Panc1 (cell line): ENCODE measurements around the gene CHST9. TPM values are rescaled to one million over a fixed set of nuclear protein-coding genes. Genes with fewer than 3 reads are reported as not detected.
A peak's percentile ranks its signal among the peaks of the same experiment; 100 is the strongest.

Source experiments
- ATAC-seq: fragments of 200-7000 bp; cut with Tn5 transposase; 2 replicates; pipeline ENCODE4 v1.9.1; 2020; ENCODE audit warnings: mild to moderate bottlenecking, moderate library complexity
- BruUV-seq: library from RNA; stranded (reverse); fragments of 400-500 nt; replicated peaks from 2 replicates; lab custom pipeline; 2021; lab: Mats Ljungman, UMichigan
- CTCF ChIA-PET: fragments of 300-600 bp; sonication (Branson Sonifier 250); formaldehyde crosslinking; loops from one replicate; lab custom pipeline; 2022; ENCODE audit warnings: antibody characterized with exemption; lab: Charles Lee
- POLR2A ChIA-PET: fragments of 300-600 bp; sonication (Branson Sonifier 250); formaldehyde crosslinking; loops from one replicate; lab custom pipeline; 2022; ENCODE audit warnings: antibody characterized with exemption; lab: Charles Lee
- DNase-seq: peaks from one replicate; pipeline ENCODE4 v3.0.0-alpha.2; 2010; ENCODE audit warnings: low read depth, low spot score
- H3K27ac ChIP-seq: 2 replicates; pipeline ENCODE4 v1.5.1; 2011; ENCODE audit warnings: mild to moderate bottlenecking, low read length, inconsistent platforms
- H3K27me3 ChIP-seq: fragments of 200-500 bp; sonication (Bioruptor generic); 2 replicates; pipeline ENCODE4 v1.6.0; 2014; ENCODE audit warnings: low read length, inconsistent platforms; ENCODE audit not compliant: control insufficient read depth, insufficient read depth
- H3K36me3 ChIP-seq: fragments of 200-500 bp; sonication (Bioruptor generic); 2 replicates; pipeline ENCODE4 v1.5.1; 2014; ENCODE audit warnings: inconsistent platforms, mild to moderate bottlenecking, low read length, moderate library complexity; ENCODE audit not compliant: control insufficient read depth, insufficient read depth
- H3K4me1 ChIP-seq: 2 replicates; pipeline ENCODE4 v1.5.1; 2011; ENCODE audit warnings: inconsistent platforms, mild to moderate bottlenecking, low read length, moderate library complexity; ENCODE audit not compliant: control insufficient read depth, insufficient read depth
- H3K4me3 ChIP-seq, 2 experiments: 2 replicates each; pipeline ENCODE4 v1.5.1; 2011 to 2012; ENCODE audit warnings: low read depth in 2 of 2, low read length in 2 of 2, mild to moderate bottlenecking in 2 of 2, inconsistent platforms in 1 of 2, moderate library complexity in 1 of 2
- H3K9me3 ChIP-seq: fragments of 200-500 bp; sonication (Bioruptor generic); 2 replicates; pipeline ENCODE4 v1.5.1; 2014; ENCODE audit warnings: low read depth, mild to moderate bottlenecking, inconsistent platforms, low read length, moderate library complexity; ENCODE audit not compliant: control insufficient read depth, insufficient read depth
- POLR2AphosphoS5 ChIP-seq: IDR thresholded peaks from 2 replicates; pipeline ENCODE4 v1.6.1; 2012; ENCODE audit warnings: mild to moderate bottlenecking, low read depth, low read length, moderate library complexity
- SIN3A ChIP-seq: IDR thresholded peaks from 2 replicates; pipeline ENCODE4 v1.6.1; 2012; ENCODE audit warnings: low read depth, mild to moderate bottlenecking, low read length, moderate library complexity, borderline replicate concordance; ENCODE audit not compliant: insufficient read depth
- TCF7L2 ChIP-seq: IDR thresholded peaks from 2 replicates; pipeline ENCODE4 v1.6.1; 2011; ENCODE audit warnings: mild to moderate bottlenecking, low read depth, low read length, inconsistent platforms
- in situ Hi-C: cut with HindIII; loops from 2 replicates; pipeline ENCODE4 v1.10.0; 2016; ENCODE audit warnings: low sequenced_read_pairs, low pct_unique_long_range_greater_than_20kb
- intact Hi-C: fragments of 100-400 bp; cut with micrococcal nuclease; formaldehyde crosslinking; loops from one replicate; pipeline ENCODE4 v1.10.0; 2022; ENCODE audit not compliant: unreplicated experiment
- total RNA-seq: library from RNA; stranded (reverse); gene quantifications from one replicate; pipeline ENCODE4 v1.2.1, GENCODE V29; 2021; ENCODE audit not compliant: unreplicated experiment
- TF ChIP-seq, protein P1 (sequence below), 2 experiments: IDR thresholded peaks; 2 replicates each; pipeline ENCODE4 v1.6.1; 2011 to 2012; ENCODE audit warnings: low read depth in 2 of 2, control low read depth in 1 of 2, low read length in 1 of 2, mild to moderate bottlenecking in 1 of 2, moderate library complexity in 1 of 2; ENCODE audit not compliant: insufficient read depth in 1 of 2
- TF ChIP-seq, protein P2 (sequence below): fragments of 450-650 bp; IDR thresholded peaks from 2 replicates; pipeline ENCODE4 v1.5.1; 2017; ENCODE audit warnings: mild to moderate bottlenecking

The CHST9 gene
- total RNA-seq, 1 experiment from 2014 or later: 0.05 TPM

DNA sequence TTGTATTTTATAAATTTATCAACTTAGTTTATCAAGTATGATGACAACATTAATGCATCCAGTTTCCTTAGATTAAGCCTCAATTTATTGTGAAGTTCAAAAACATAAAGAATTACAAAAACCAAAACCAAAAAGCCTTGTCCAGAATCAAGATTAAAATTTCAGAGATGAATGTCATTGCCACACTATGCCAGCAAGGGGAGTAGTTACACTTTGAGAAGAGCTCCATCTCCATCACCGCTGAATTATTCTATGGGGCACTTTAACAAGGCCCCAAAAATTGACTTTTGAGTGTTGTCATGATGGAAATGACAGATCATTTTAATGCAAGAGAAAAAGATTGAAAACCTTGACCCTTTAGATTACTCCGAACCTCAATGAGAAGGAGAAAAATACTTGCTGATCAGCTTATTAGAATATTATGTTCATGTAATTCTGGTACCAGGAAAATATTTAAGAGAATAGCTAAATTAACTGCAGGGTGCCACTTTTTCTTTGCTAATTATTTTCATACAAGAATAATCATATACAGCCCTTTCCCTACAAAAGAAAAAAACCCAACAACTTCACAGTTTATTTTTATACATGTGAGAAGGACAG is 167.1 kb downstream of the CHST9 start:
- intact Hi-C loops: loop anchor here (5.0 kb wide), 2 partner anchors 279 to 579 kb away; no protein-coding TSS in a partner anchor
- no peak for DNase-seq
- CTCF ChIA-PET: interaction anchor here (0.6 to 0.8 kb wide), 2 partner anchors 12 to 337 kb away, joined by 3 read pairs; no protein-coding TSS in a partner anchor
- H3K9me3 ChIP-seq: no peaks in the 10 kb centered on the region
- H3K27me3 ChIP-seq: no peaks in the 10 kb centered on the region; the same call in 1 of the 2 replicates
- no peak overlapping the region for H3K27ac ChIP-seq
- in situ Hi-C loops: no loop called here
- H3K4me1 ChIP-seq: no peaks in the 10 kb centered on the region
- POLR2A ChIA-PET: no interaction called here
- H3K36me3 ChIP-seq: no peaks in the 10 kb centered on the region
- peak; percentile 78; the same call in 1 of the 2 replicates for ATAC-seq
- BruUV-seq: no TSS peak
- TF ChIP-seq, protein P1, sequence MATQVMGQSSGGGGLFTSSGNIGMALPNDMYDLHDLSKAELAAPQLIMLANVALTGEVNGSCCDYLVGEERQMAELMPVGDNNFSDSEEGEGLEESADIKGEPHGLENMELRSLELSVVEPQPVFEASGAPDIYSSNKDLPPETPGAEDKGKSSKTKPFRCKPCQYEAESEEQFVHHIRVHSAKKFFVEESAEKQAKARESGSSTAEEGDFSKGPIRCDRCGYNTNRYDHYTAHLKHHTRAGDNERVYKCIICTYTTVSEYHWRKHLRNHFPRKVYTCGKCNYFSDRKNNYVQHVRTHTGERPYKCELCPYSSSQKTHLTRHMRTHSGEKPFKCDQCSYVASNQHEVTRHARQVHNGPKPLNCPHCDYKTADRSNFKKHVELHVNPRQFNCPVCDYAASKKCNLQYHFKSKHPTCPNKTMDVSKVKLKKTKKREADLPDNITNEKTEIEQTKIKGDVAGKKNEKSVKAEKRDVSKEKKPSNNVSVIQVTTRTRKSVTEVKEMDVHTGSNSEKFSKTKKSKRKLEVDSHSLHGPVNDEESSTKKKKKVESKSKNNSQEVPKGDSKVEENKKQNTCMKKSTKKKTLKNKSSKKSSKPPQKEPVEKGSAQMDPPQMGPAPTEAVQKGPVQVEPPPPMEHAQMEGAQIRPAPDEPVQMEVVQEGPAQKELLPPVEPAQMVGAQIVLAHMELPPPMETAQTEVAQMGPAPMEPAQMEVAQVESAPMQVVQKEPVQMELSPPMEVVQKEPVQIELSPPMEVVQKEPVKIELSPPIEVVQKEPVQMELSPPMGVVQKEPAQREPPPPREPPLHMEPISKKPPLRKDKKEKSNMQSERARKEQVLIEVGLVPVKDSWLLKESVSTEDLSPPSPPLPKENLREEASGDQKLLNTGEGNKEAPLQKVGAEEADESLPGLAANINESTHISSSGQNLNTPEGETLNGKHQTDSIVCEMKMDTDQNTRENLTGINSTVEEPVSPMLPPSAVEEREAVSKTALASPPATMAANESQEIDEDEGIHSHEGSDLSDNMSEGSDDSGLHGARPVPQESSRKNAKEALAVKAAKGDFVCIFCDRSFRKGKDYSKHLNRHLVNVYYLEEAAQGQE (IDR thresholded peaks at IDR 0.05; ENCODE audit: insufficient read depth in 1 of 2, low read depth in 2 of 2, low read length in 1 of 2): no peak
- TF ChIP-seq, protein P2, sequence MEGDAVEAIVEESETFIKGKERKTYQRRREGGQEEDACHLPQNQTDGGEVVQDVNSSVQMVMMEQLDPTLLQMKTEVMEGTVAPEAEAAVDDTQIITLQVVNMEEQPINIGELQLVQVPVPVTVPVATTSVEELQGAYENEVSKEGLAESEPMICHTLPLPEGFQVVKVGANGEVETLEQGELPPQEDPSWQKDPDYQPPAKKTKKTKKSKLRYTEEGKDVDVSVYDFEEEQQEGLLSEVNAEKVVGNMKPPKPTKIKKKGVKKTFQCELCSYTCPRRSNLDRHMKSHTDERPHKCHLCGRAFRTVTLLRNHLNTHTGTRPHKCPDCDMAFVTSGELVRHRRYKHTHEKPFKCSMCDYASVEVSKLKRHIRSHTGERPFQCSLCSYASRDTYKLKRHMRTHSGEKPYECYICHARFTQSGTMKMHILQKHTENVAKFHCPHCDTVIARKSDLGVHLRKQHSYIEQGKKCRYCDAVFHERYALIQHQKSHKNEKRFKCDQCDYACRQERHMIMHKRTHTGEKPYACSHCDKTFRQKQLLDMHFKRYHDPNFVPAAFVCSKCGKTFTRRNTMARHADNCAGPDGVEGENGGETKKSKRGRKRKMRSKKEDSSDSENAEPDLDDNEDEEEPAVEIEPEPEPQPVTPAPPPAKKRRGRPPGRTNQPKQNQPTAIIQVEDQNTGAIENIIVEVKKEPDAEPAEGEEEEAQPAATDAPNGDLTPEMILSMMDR: peak; percentile 71; the same call in 1 of the 2 replicates
- TF ChIP-seq TCF7L2 (no peak), POLR2AphosphoS5 (no peak)
- H3K4me3 ChIP-seq: no peak overlapping the region

DNA sequence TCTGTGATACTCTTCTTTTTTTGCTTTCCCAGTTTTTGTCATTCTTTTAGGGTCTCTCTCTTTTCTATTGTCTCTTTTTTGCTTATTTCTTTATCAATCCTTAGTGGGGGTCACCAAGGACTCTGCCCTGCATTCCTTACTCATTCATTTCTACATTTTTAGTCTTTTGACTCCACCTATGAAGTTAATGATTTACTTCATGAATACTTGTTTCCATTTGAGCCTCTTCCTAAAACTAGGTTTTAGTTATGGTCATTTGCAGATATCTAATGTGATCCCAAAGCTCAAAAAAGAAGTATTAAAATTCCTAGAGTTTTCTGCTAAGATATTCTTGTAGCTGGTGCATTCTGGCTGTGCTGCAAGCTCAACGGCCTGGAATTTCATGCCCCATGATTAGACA is 170.3 kb downstream of the CHST9 start:
- DNase-seq (no peak), ATAC-seq (no peak)
- intact Hi-C loops: loop anchor here (5.0 kb wide), 2 partner anchors 282 to 582 kb away; no protein-coding TSS in a partner anchor
- TF ChIP-seq TCF7L2 (no peak), SIN3A (no peak)
- Histone ChIP-seq H3K4me1 (no peaks in the 10 kb centered on the region), H3K4me3 (no peak overlapping the region), H3K27ac (no peak overlapping the region), H3K9me3 (no peaks in the 10 kb centered on the region), H3K27me3 (no peaks in the 10 kb centered on the region; the same call in 1 of the 2 replicates), H3K36me3 (no peaks in the 10 kb centered on the region)
- ChIA-PET CTCF (interaction anchor here (0.6 kb wide), 1 partner anchor 604 kb away, joined by 3 read pairs; no protein-coding TSS in a partner anchor), POLR2A (interaction anchor here (0.7 kb wide), 1 partner anchor 286 kb away, joined by 3 read pairs; no protein-coding TSS in a partner anchor)
- no TSS peak for BruUV-seq
- in situ Hi-C loops: no loop called here

DNA sequence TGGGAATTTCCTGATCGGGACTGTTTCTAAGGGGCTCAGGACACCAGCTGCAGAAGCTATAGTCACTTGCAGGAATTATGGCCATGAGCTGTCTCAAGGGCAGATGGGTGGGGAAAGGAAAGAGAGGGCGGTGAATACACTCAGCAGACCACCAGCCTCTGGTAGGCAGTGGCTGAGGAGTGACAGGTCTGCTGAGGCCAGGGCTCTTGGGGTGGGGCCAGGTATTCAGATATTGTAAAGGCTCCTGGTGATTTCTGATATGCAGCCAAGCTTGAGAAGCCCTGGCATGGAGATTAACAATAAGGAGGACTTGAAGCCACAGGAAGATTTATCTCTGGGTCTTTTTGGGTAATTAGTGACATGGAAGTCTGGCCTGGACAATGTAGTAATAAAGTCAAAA is 174.3 kb downstream of the CHST9 start:
- in situ Hi-C loops (no loop called here), intact Hi-C loops (no loop called here)
- TF ChIP-seq, protein P2: no peak
- Histone ChIP-seq H3K27me3 (0 out of 2 replicates have a peak, but pooled peaks cover 5% of the 10 kb centered on the region), H3K4me3 (no peak overlapping the region), H3K27ac (no peak overlapping the region), H3K9me3 (no peaks in the 10 kb centered on the region), H3K36me3 (no peaks in the 10 kb centered on the region), H3K4me1 (no peaks in the 10 kb centered on the region)
- DNase-seq (no peak), ATAC-seq (no peak)
- no TSS peak for BruUV-seq
- ChIA-PET POLR2A (no interaction called here), CTCF (no interaction called here)
